Adrenal gland (tissue), 12 donors: ENCODE data around the gene P2RX3. TPM values are rescaled to one million over a fixed set of nuclear protein-coding genes. Genes with fewer than 3 reads are reported as not detected.

Experiments used
- DNase-seq, 7 donors: peaks; one replicate each; pipeline ENCODE4 v3.0.0-alpha.2; 2019 to 2020
- H3K27ac ChIP-seq, 5 donors: fragments of 200-600 bp; sonication (generic) in 4 of 5; 1 replicate in 3 of 5; 2 replicates in 2 of 5; pipeline versions ENCODE4 v1.5.1 to v1.8.0; 2016 to 2020; ENCODE audit warnings: mild to moderate bottlenecking in 1 of 5
- H3K27me3 ChIP-seq: fragments of 200-600 bp; 2 replicates; pipeline ENCODE4 v1.8.0; 2021
- H3K36me3 ChIP-seq, 2 donors: fragments of 200-600 bp; replicated peaks in 1 of 2; 1 replicate in 1 of 2; 2 replicates in 1 of 2; pipeline versions ENCODE4 v1.5.1 to v1.8.0; 2018 to 2022
- H3K4me1 ChIP-seq, 2 donors: fragments of 200-600 bp; replicated peaks in 1 of 2; 1 replicate in 1 of 2; 2 replicates in 1 of 2; pipeline versions ENCODE4 v1.5.1 to v1.8.0; 2018 to 2021
- H3K4me3 ChIP-seq, 4 donors: fragments of 200-600 bp; sonication (generic) in 3 of 4; one replicate each; pipeline ENCODE4 v1.5.1; 2016 to 2018
- H3K9me3 ChIP-seq, 3 donors: fragments of 200-600 bp; sonication (generic) in 1 of 3; replicated peaks in 1 of 3; 1 replicate in 2 of 3; 2 replicates in 1 of 3; pipeline versions ENCODE4 v1.5.1 to v1.8.0; 2016 to 2021
- CTCF ChIP-seq, 6 experiments: fragments of 450-650 bp in 4 of 6; fragments of 200-600 bp in 2 of 6; sonication (generic) in 1 of 6; IDR thresholded peaks; 1 replicate in 5 of 6; 2 replicates in 1 of 6; pipeline versions ENCODE4 v1.5.1 to v1.8.0; 2016 to 2021; ENCODE audit warnings: antibody characterized with exemption in 6 of 6, mild to moderate bottlenecking in 2 of 6, moderate library complexity in 1 of 6
- POLR2A ChIP-seq, 2 donors: fragments of 450-650 bp; IDR thresholded peaks; one replicate each; pipeline ENCODE4 v1.6.1; 2017; ENCODE audit warnings: antibody characterized with exemption in 2 of 2, mild to moderate bottlenecking in 2 of 2, moderate library complexity in 1 of 2
- WGBS, 4 donors: extraction: QIAGEN DNeasy Blood & Tissue Kit in 2 of 4; methylation state at CpG; one replicate each; pipeline versions ENCODE4 v1.1.5 to v1.1.7; 2013 to 2017; 5-methylcytosine and 5-hydroxymethylcytosine counted together
- intact Hi-C, 2 donors: fragments of 100-400 bp; cut with DNase I; formaldehyde crosslinking; loops; one replicate each; pipeline versions ENCODE4 v1.14.1 to v1.15.0; 2022 to 2023
- polyA plus RNA-seq, 3 donors: library from polyadenylated mRNA; stranded (reverse); fragments of 200-250 nt in 2 of 3; fragments of 350-450 nt in 1 of 3; fragmentation: Illumina TruSeq in 1 of 3; extraction: RNeasy Lipid Tissue Mini Kit (QIAGEN cat#74804) in 1 of 3; gene quantifications; one replicate each; pipeline ENCODE4 v1.2.3, GENCODE V29; 2013 to 2014
- total RNA-seq, 9 donors: library from RNA; depleted of rRNA in 4 of 9; stranded (reverse); fragments of >200 nt in 4 of 9; fragments of 120-200 nt in 1 of 9; fragmentation: NEBNext Ultra II Directional in 1 of 9; extraction: Animal tissue kit (Norgen Biotek cat#: 25700) in 1 of 9; gene quantifications; one replicate each; pipeline versions ENCODE4 v1.1.0 to v1.2.4, GENCODE V29; 2013 to 2023
- donor health status: healthy with polysubstance abuse.
- donor health status: Bipolar disorder and iron deficiency.
- donor health status: DM: yes; HTN: yes; CAD: no.
- donor health status: DM: no; HTN: no; CAD: no.
- donor health status: DM: no; HTN: no; CAD: no.
- donor health status: DM: yes; HTN: yes; CAD: no.

Gene P2RX3
- total and polyA plus RNA-seq, 12 donors, result 0.11 to 2.5 (median 0.76) TPM; not detected in 2

DNA sequence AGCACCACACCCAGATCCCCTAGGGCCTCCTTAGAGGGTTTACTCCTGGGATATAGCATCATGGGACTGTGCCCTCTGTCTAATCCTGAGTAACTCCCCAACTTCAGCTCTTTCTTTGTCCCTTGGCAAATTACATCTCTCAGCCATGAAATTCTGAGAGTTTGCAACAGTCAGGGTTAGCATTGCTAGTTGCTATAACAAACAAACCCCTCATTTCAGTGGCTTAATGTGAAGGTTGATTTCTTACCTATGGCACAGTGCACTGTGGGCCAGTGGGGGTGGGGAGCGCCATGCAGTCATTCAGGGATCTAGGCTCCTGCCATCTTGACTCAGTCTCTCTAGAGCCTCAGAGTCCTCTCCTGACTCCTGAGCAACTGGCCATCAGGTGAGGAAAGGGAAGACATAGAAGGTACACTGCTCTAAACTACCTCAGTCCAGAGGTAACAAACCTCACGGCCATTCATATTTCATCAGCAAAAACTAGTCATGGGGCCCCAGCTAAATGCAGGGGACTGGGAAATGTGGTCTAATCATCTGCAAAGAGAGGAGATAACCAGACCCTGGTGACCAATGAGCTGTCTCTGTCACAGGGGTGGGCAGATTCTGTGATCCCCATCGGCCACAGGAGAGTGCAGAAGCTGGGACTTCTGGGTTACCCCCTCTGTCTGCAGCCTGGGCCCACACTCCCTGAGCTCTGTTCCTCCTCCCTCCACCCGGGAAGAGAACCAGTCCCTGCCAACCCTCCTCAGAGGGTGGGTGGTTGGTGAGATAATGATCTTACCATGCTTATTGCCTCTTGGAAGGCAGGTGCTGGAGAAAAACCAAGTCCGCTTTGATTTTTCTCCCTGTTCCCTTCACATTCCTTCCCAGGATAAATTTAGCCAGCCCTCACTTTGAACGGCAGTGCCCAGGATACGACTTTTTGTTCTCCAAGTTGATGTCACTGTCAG, 25.3 kb downstream of the P2RX3 start:
- TF ChIP-seq POLR2A (IDR thresholded peaks at IDR 0.05) (no peak), CTCF (IDR thresholded peaks at IDR 0.05) (no peak)
- Histone ChIP-seq H3K36me3 (no peaks in the 10 kb centered on the region), H3K27me3 (no peaks in the 10 kb centered on the region), H3K4me3 (no peak overlapping the region), H3K27ac (no peak overlapping the region), H3K4me1 (no peaks in the 10 kb centered on the region), H3K9me3 (no peaks in the 10 kb centered on the region)
- intact Hi-C loops, result no loop called here
- DNase-seq, result no peak
- 58 to 71% (median 60%) methylated on average over 6 to 7 of the region's 7 CpGs for WGBS, 4 donors

DNA sequence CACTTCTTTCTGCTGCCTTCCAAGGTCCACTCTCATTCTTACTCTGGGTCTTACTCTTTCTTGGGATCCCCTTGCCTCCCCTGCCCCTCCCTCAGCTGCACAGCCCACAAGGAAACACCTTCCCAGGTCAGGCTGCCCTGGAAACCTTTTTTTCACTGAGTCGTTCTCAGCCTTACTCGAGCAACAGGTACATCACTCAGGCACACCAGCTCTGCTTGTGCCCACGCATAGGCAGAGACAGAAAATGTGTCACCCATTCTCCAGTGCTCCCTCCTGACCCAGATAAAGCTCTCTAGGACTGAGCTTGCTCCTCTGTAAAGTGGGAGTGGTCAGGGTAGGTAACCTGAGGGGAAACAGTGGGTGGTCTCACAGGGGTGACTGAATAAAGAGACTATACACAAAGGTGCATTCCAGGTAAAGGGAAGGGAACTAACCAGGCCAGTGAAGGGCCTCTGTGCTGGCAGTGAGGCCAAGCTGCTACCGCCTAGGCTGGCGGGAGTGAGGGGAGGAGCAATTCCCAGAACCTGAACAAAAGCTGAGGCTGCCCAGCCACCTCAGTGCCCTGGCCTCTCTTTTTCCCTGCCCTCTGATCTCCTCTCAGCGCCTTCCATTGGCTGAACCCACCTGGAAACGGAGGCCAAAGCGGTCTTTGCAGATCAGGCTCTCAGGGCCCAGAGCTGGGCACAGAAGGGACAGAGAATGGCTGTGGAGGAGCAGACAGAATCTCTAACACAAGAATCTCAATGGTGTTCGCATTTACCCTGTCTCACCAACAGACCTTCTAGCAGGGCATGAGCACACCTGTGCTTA, 26.9 kb downstream of the P2RX3 start:
- Histone ChIP-seq H3K4me3 (no peak overlapping the region), H3K27ac (no peak overlapping the region), H3K27me3 (no peaks in the 10 kb centered on the region), H3K4me1 (no peaks in the 10 kb centered on the region), H3K9me3 (no peaks in the 10 kb centered on the region), H3K36me3 (no peaks in the 10 kb centered on the region)
- no peak for TF ChIP-seq POLR2A (IDR thresholded peaks at IDR 0.05)
- TF ChIP-seq CTCF (IDR thresholded peaks at IDR 0.05), result no peak
- DNase-seq, result no peak
- 78 to 83% (median 81%) methylated on average over 9 of the region's 9 CpGs for WGBS, 4 donors
- intact Hi-C loops, result no loop called here

- Histone ChIP-seq H3K27me3 (no peaks in the 10 kb centered on the region), H3K36me3 (no peaks in the 10 kb centered on the region), H3K4me3 (no peak overlapping the region), H3K4me1 (no peaks in the 10 kb centered on the region), H3K27ac (no peak overlapping the region), H3K9me3 (no peaks in the 10 kb centered on the region)
- intact Hi-C loops, result no loop called here
- no peak for DNase-seq
- TF ChIP-seq CTCF (IDR thresholded peaks at IDR 0.05), result no peak
- no peak for TF ChIP-seq POLR2A (IDR thresholded peaks at IDR 0.05)
- 64 to 75% (median 70%) methylated on average over 17 to 19 of the region's 19 CpGs for WGBS, 4 donors
Observed at GRCh38 chr11:57368106-57368844, 30.1 kb downstream of the P2RX3 start.

GRCh38 chr11:57368845-57369232, 30.7 kb downstream of the P2RX3 start:
- no peaks in the 10 kb centered on the region for H3K9me3 ChIP-seq
- intact Hi-C loops, result no loop called here
- DNase-seq, result no peak
- no peaks in the 10 kb centered on the region for H3K4me1 ChIP-seq
- no peak overlapping the region for H3K27ac ChIP-seq
- no peak overlapping the region for H3K4me3 ChIP-seq
- H3K36me3 ChIP-seq, result no peaks in the 10 kb centered on the region
- no peaks in the 10 kb centered on the region for H3K27me3 ChIP-seq
- TF ChIP-seq POLR2A (IDR thresholded peaks at IDR 0.05), result no peak
- TF ChIP-seq CTCF (IDR thresholded peaks at IDR 0.05), result no peak
- WGBS, 4 donors, result 66 to 75% (median 70%) methylated on average over 5 of the region's 5 CpGs
